Osteoblast (primary cell): ENCODE data around the gene BGLAP. TPM values are rescaled to one million over a fixed set of nuclear protein-coding genes. Genes with fewer than 3 reads are reported as not detected.

Experiments used
- DNase-seq: peaks from one replicate; pipeline ENCODE4 v3.0.0; 2011; ENCODE audit warnings: low spot score, mixed read lengths; ENCODE audit not compliant: insufficient read length; ENCODE audit errors: missing footprints
- H2AFZ ChIP-seq: 2 replicates; pipeline ENCODE4 v1.6.0; 2011; ENCODE audit warnings: mild to moderate bottlenecking, low read length
- H3K27ac ChIP-seq: 2 replicates; pipeline ENCODE4 v1.5.1; 2011; ENCODE audit warnings: mild to moderate bottlenecking, low read depth, low read length, moderate library complexity
- H3K27me3 ChIP-seq: 2 replicates; pipeline ENCODE4 v1.6.0; 2012; ENCODE audit warnings: mild to moderate bottlenecking, control low read depth, inconsistent platforms, low read length, moderate library complexity; ENCODE audit not compliant: insufficient read depth
- H3K36me3 ChIP-seq: 2 replicates; pipeline ENCODE4 v1.5.1; 2011; ENCODE audit warnings: mild to moderate bottlenecking, low read length, control low read depth, moderate library complexity; ENCODE audit not compliant: insufficient read depth
- H3K4me1 ChIP-seq: 2 replicates; pipeline ENCODE4 v1.5.1; 2011; ENCODE audit warnings: mild to moderate bottlenecking, low read length, control low read depth, moderate library complexity; ENCODE audit not compliant: insufficient read depth
- H3K4me2 ChIP-seq: 2 replicates; pipeline ENCODE4 v1.6.0; 2011; ENCODE audit warnings: mild to moderate bottlenecking, low read length; ENCODE audit not compliant: insufficient read depth
- H3K4me3 ChIP-seq: fragments of 200-600 bp; sonication (generic); 3 replicates; pipeline ENCODE4 v1.5.1; 2012; ENCODE audit warnings: mild to moderate bottlenecking, low read length, inconsistent platforms; ENCODE audit not compliant: insufficient read depth
- H3K79me2 ChIP-seq: 2 replicates; pipeline ENCODE4 v1.6.0; 2012; ENCODE audit warnings: mild to moderate bottlenecking, low read length, control low read depth, inconsistent platforms; ENCODE audit not compliant: insufficient read depth
- H3K9me3 ChIP-seq: 2 replicates; pipeline ENCODE4 v1.5.1; 2011; ENCODE audit warnings: low read depth, low read length, control low read depth
- H4K20me1 ChIP-seq: 2 replicates; pipeline ENCODE4 v1.6.0; 2012; ENCODE audit warnings: mild to moderate bottlenecking, low read length, control low read depth; ENCODE audit not compliant: insufficient read depth
- CTCF ChIP-seq: IDR thresholded peaks from 2 replicates; pipeline ENCODE4 v1.5.1; 2011; ENCODE audit warnings: mild to moderate bottlenecking, low read depth, low read length, moderate library complexity; ENCODE audit errors: extremely low read depth
- total RNA-seq: library from RNA; depleted of rRNA; stranded (reverse); fragments of >200 nt; gene quantifications from 2 replicates; pipeline ENCODE4 v1.2.3, GENCODE V29; 2012

Gene BGLAP
- total RNA-seq, 1 donor = 2.2 TPM

- Histone ChIP-seq H3K9me3 (no peaks in the 10 kb centered on the region), H2AFZ (no peak overlapping the region), H4K20me1 (peaks cover 22% of the 10 kb centered on the region), H3K27me3 (no peaks in the 10 kb centered on the region), H3K79me2 (peaks cover 2% of the 10 kb centered on the region), H3K4me2 (no peak overlapping the region), H3K4me3 (no peak overlapping the region), H3K4me1 (peaks cover 15% of the 10 kb centered on the region), H3K36me3 (peaks cover 72% of the 10 kb centered on the region), H3K27ac (no peak overlapping the region)
- TF ChIP-seq CTCF = no peak
- DNase-seq = no peak
Observed at GRCh38 chr1:156266051-156266450, 24.1 kb downstream of the BGLAP start.

GRCh38 chr1:156268336-156268735, 26.4 kb downstream of the BGLAP start:
- no peaks in the 10 kb centered on the region for H3K79me2 ChIP-seq
- peaks cover 11% of the 10 kb centered on the region for H4K20me1 ChIP-seq
- no peaks in the 10 kb centered on the region for H3K27me3 ChIP-seq
- peak; percentile 71 for DNase-seq
- no peaks in the 10 kb centered on the region for H3K9me3 ChIP-seq
- peaks cover 3% of the 10 kb centered on the region for H3K4me1 ChIP-seq
- H2AFZ ChIP-seq = no peak overlapping the region
- H3K4me2 ChIP-seq = no peak overlapping the region
- H3K4me3 ChIP-seq = no peak overlapping the region
- H3K36me3 ChIP-seq = peaks cover 76% of the 10 kb centered on the region
- TF ChIP-seq CTCF = no peak
- H3K27ac ChIP-seq = peak overlapping the region; percentile 24

- no peak for TF ChIP-seq CTCF
- Histone ChIP-seq H3K27me3 (no peaks in the 10 kb centered on the region), H3K27ac (no peak overlapping the region), H3K4me3 (no peak overlapping the region), H2AFZ (no peak overlapping the region), H4K20me1 (peaks cover 12% of the 10 kb centered on the region), H3K4me1 (no peaks in the 10 kb centered on the region), H3K9me3 (no peaks in the 10 kb centered on the region), H3K79me2 (peaks cover 3% of the 10 kb centered on the region), H3K36me3 (peaks cover 86% of the 10 kb centered on the region), H3K4me2 (no peak overlapping the region)
- no peak for DNase-seq
Observed at GRCh38 chr1:156270314-156270713, 28.3 kb downstream of the BGLAP start.

- H3K36me3 ChIP-seq = peaks cover 74% of the 10 kb centered on the region
- peaks cover 41% of the 10 kb centered on the region for H3K79me2 ChIP-seq
- H3K27me3 ChIP-seq = no peaks in the 10 kb centered on the region
- no peak overlapping the region for H2AFZ ChIP-seq
- no peak overlapping the region for H3K4me3 ChIP-seq
- H3K9me3 ChIP-seq = no peaks in the 10 kb centered on the region
- peaks cover 37% of the 10 kb centered on the region for H4K20me1 ChIP-seq
- H3K4me2 ChIP-seq = no peak overlapping the region
- H3K4me1 ChIP-seq = peaks cover 14% of the 10 kb centered on the region
- H3K27ac ChIP-seq = peak overlapping the region; percentile 17
- no peak for DNase-seq
- no peak for TF ChIP-seq CTCF
Observed at GRCh38 chr1:156276532-156276931, 34.5 kb downstream of the BGLAP start.
